Astrocyte of the spinal cord (primary cell): ENCODE measurements around the gene FUCA1.
"Not testable (repeated sequence)": the region's sequence is repeated elsewhere in the genome, so short reads cannot be mapped to it uniquely, and the experiment has no call there.

ENCODE experiments used
- DNase-seq: peaks from one replicate; pipeline ENCODE4 v3.0.0; 2011; ENCODE audit warnings: low read depth, low spot score
- H3K4me3 ChIP-seq: 2 replicates; pipeline ENCODE4 v1.5.1; 2011; ENCODE audit warnings: low read depth, mild to moderate bottlenecking, low read length, moderate library complexity
- CTCF ChIP-seq: IDR thresholded peaks from 2 replicates; pipeline ENCODE4 v1.5.1; 2012; ENCODE audit warnings: low read depth, mild to moderate bottlenecking, low read length, inconsistent platforms
- in situ Hi-C: cut with HindIII; loops from 2 replicates; pipeline ENCODE4 v1.10.0; 2017; ENCODE audit warnings: low sequenced_read_pairs

FUCA1 gene

GRCh38 chr1:23904748-23905357 is 36.8 kb upstream of the FUCA1 start:
- TF ChIP-seq CTCF, result no peak
- in situ Hi-C loops, result no loop called here
- DNase-seq, result no peak
- H3K4me3 ChIP-seq, result no peak overlapping the region

- H3K4me3 ChIP-seq, result no peak overlapping the region
- no peak for DNase-seq
- TF ChIP-seq CTCF, result no peak
- in situ Hi-C loops, result no loop called here
Measured at GRCh38 chr1:23903754-23904153, 35.7 kb upstream of the FUCA1 start.

GRCh38 chr1:23902321-23903278 is 34.5 kb upstream of the FUCA1 start:
- in situ Hi-C loops, result no loop called here
- no peak for DNase-seq
- no peak for TF ChIP-seq CTCF
- H3K4me3 ChIP-seq, result no peak overlapping the region

GRCh38 chr1:23900017-23900416 is 31.9 kb upstream of the FUCA1 start:
- H3K4me3 ChIP-seq, DNase-seq, in situ Hi-C loops: not testable (repeated sequence)

GRCh38 chr1:23899070-23899469 is 31.0 kb upstream of the FUCA1 start:
- no peak for DNase-seq
- TF ChIP-seq CTCF, result no peak
- in situ Hi-C loops, result no loop called here
- no peak overlapping the region for H3K4me3 ChIP-seq

- in situ Hi-C loops, result no loop called here
- TF ChIP-seq CTCF, result no peak
- no peak for DNase-seq
- H3K4me3 ChIP-seq, result no peak overlapping the region
Measured at GRCh38 chr1:23897083-23897482, 29.0 kb upstream of the FUCA1 start.

- H3K4me3 ChIP-seq, result no peak overlapping the region
- TF ChIP-seq CTCF, result no peak
- in situ Hi-C loops, result no loop called here
- DNase-seq, result no peak
Measured at GRCh38 chr1:23896491-23896890, 28.4 kb upstream of the FUCA1 start.
